GOT3 (cell line): Measurements from ENCODE around the gene ADRM1.

Experiments used
- DNase-seq: peaks from one replicate; lab custom pipeline; 2025; ENCODE audit warnings: mixed read lengths; lab: John Stamatoyannopoulos, UW

The ADRM1 gene

DNA sequence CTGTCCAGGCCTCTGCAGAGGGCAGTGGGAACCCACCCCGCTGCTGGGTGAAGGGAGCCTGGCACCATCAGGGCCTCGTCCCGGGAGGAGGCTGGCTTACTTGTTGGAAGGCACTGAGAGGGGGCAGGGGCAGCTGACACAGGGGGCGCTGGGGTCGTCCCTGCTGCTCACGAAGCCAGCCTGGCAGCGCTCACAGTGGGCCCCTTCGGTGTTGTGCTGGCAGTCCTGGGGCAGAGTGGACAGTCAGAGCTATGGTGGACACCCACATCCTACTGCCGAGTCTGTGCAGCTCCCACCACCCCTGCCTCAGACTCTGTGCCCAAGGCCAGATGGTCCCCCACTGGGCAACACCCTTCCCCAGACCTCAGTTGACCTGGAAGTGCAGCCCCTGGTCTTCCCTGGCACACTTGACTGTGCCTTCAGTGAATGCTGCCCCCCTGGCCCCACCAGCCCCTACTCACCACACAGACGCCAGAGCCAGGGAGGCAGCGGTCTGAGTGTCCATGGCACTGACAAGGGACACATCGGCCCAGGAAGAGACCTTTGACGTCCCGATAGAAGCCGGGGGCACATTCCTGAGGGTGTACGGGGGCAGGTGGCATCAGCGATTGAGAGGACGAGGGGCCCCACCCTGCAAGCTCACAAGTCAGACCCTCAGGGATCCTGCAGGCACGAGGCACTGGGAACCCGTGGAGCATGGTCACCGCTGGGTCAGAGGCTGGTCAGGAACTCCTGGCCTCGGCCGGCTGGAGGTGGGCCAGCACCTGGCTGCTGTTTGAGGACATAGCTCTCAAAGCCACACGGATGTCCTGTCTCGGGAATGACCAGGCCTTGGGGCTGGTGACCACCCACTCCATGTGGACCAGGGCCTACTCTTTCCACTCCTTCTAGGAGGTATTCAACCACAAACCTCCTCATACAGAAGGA is 21.4 kb downstream of the ADRM1 start:
- no peak for DNase-seq

DNA sequence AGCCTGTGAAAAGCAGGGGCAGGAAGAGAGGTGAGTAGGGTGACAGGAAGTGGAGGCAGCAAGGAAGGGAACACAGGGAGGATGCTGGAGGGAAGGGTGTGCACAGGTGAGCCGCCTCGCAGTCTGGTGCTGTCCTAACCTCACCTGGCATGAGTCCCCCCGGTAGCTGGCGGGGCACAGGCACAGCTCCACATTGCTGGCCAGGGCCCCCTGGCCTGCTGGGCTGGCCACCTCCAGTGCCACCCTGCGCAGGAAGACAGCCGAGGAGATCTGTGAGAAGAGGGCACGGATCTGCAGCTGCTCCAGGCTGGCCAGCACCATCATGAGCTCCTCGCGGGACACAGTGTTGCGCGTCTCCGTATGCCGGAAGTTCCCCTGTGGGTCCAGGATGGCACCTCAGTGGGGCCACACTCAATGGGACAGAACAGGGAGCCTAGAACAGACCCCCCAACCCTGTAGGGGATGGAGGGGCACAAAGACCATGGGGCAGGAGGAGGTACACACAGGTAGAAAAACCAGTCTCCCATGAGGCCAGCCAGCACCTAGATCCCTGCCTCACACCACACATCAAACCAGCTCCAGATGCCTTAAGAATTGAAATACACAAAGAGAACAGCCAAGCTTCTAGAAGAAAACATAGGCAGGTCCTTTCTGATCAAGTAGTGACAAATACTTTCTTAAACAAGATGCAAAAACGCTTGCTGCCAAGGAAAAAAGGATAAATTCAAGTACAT is 22.5 kb downstream of the ADRM1 start:
- DNase-seq: no peak

DNA sequence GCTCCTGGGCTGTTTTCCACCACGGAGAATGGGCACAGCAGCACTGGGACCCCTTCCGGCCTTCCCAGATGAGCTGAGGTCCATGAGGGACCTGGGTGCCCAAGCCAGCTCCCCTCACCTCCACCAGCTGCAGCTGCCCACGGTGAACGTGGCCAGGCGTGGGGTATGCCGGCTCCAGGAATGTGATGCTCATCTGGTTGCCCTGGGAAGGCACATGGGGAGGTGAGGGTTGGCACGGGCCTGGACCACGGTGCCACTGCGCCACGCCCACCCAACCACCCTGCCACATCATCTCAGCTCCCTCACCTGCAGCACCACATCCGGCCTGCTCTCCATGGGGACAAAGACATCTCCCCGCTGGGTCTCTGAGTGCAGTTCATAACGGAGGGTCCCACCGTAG is 23.8 kb downstream of the ADRM1 start:
- DNase-seq: no peak

DNA sequence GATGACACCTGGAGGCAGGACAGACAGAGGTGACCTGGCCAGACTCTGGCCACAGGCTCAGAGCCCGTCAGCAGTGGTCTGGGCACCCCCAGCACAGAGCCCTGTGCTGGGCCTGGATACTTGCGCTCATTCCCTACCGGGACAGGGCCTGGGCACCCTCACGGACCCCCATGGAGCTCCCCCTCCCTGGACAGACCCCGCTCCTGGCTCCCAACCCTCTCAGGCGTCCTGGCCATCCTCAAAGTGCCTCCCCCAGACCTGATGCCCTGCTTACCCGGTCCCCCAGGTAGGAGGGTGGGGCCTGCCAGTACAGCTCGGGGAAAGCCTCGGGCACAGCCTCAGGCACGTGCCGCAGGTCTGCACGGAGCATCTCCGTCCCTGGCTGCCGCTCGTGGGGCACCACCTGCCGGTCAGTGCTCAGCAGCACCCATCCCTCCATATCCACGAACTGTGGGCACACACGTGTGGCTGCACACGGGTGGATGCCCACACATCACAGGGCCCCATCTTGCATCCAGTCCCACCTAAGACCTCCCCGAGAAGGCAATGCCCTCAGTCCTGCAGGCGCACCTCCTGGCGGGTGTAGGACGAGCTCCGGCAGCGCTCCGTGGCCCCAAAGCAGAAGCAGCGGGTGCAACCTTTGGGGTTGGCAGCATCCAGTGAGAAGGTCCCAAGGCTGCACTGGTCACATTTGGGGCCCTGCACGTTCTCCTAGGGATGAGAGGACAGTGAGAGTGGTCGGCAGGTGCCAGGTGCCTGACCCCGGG is 24.3 kb downstream of the ADRM1 start:
- no peak for DNase-seq

DNA sequence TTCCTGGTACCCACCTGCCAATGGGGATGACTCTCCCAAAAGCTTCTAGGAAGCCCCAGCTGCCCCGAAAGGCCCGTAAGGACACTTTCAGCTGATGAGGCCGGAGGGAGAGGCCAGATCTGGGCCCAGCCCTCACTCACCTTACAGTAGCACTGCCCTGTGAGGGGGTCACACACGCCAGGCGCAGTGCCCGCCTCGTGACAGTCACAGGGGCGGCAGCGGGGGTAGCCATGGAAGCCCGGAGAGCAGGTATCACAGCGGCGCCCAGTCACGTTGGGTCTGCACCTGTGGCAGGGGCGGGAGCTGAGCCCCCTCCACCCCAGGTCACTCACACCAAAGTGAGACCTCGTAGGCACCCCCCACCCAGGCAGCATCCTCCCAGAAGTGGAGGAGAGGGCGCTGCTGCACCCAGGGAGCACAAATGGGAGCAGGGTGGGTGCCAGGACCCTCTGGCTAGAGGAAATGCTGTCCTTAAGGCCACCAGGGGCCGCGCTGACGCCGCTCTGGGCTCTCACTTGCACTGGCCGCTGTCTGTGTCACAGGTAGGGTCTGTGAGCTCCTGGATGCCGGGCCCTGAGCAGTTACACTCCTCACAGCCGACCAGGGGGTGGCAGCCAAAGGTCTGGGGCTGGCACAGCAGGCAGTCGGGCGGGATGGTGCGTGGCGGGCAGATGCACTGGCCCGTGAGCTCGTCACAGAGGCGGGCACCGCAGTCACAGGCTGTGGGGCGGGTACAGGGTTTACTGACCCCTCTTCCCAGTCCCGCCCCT is 25.1 kb downstream of the ADRM1 start:
- DNase-seq: no peak

DNA sequence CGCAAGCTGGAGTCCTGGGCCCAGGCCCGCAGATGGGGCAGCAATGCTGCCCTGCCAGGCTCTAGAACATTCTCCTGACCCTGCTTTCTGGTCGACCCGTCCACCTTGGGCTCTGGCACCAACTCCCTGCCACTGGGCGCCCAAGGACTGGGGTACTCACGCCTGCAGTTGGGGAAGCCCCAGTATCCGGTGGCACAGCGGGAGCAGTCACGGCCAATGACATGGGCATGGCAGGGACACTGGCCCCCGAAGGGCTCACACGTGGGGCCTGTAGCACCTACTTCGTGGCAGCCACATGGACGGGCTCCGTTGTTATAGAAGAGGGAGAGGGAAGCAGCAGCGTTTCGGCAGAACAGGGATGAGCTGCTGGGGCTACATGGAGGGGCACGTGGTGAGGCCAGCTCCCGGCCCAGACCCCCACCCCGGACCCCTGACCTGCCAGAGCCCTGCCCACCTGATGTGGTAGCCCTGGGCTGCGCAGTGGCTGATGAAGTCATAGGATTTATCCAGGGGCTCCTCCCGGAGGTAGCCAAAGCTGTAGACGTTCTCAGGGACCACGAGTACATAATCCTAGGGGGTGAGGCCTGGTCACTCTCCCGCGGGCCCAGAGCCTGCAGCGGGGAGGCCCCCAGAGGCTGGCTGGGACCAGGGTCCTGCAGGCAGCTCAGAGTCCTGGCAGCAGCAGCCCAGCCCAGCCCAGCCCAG is 26.0 kb downstream of the ADRM1 start:
- no peak for DNase-seq

DNA sequence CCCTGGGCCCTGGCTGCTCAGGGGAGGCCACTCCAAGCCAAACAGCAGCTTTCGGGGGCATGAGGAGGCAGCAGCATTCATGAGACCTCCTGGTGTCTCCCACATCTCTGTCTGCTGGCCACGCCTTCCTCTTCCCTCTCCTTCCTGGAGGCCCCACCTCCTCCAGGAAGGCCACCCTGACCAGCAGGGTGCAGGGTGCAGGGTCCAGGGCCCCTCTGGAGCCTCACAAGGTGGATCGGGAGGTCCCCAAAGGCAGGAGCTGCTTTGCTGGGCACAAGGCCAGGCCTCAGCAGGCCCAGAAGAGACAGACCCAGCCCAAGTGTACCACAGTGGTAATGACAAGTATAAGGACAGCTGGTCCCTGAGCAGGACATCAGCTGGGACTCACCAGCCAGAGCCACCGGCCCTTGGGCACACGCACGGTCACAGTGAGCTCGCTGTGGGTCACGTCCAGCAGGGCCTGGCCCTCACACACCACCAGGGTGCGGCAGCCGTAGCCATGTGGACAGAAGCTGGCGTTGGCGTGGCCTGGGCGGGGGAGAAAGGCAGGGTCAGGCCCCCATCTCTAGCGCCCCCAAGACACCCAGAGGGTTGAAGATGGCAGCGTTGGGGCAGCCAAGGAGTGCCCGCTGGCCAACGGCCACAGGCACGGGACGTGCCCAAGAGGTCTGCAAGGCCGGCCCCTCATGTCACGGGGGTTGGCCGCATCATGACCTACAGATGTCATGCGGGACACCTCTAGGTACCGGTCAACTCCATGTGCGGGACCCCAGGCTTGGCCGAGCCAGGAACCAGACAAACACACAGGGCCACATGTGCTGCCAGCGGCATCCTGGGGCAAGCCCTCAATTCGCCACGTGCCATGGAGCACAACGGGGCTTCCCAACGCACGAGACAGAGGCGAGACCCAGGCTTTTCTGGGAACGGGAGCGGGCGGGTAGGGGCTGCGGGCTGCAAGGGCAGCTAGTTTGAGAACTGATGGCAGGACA is 26.9 kb downstream of the ADRM1 start:
- no peak for DNase-seq

DNA sequence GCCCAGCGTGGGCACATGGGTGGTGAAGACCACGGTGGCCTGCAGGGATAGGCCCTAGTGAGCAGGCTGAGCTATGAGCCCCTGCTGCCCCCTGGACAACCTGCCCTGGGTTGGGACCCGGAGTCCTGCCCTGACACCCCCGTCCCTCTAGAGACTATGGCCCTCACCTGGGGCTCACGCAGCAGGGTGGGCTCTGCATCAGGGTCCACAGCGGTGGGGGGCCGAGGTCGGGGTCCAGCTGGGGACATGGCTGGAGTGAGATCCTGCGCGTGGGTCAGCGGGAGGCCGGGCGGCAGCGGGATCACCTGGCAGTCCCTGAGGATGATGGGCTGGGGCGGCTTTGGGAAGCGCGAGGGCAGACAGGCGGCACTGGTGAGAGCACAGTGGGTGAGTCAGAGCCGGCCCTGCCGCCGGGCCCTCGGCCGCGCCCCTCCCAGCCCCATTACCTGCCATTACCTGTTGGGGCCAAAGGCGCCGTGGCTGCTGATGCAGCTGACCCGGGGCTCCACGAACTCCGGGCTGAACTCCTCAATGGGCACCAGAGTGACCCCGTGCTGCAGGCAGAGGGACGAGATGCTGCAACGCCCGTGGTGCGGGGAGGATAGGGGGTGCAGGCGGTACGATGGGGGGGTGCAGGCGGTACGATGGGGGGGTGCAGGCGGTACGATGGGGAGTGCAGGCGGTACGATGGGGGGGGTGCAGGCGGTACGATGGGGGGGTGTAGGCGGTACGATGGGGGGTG is 27.9 kb downstream of the ADRM1 start:
- no peak for DNase-seq

DNA sequence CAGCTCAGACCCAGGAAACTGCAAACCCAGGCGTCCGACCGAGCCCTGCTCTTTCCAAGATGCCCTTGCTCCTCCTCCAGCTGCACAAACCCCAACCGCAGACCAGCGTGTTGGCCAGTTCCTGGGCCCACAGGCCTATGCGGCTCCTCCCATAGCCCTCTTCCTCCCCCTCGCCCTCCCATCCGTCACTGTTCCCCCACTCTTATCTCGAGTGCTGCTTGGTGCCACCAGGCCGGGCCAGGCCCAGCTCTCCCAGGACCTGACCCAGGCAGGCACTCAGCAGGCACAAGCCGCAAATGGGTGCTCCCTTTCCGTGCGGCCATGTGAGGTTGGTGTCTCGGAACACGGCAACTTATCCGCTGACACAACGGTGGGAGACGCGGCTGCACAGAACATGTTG is 28.6 kb downstream of the ADRM1 start:
- no peak for DNase-seq

DNA sequence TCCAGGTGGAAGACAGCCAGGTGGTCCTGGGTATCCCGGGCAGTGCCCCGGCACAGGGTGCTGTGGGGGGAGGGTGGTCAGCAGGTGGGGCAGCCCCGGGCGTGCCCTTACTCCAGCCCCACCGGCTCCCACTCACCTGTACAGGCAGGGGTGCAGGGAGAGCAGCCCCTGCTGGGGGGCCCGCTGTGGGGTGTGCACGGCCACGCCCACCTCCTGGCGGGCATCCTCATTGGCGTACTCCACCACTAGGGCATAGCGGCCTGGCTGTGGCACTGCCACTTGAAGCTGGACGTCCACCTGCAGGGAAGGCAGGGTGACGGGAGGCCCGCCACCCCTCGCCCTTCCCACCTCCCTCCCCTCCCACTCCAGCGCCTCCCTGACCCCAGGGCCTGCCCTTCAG is 29.6 kb downstream of the ADRM1 start:
- DNase-seq: no peak

DNA sequence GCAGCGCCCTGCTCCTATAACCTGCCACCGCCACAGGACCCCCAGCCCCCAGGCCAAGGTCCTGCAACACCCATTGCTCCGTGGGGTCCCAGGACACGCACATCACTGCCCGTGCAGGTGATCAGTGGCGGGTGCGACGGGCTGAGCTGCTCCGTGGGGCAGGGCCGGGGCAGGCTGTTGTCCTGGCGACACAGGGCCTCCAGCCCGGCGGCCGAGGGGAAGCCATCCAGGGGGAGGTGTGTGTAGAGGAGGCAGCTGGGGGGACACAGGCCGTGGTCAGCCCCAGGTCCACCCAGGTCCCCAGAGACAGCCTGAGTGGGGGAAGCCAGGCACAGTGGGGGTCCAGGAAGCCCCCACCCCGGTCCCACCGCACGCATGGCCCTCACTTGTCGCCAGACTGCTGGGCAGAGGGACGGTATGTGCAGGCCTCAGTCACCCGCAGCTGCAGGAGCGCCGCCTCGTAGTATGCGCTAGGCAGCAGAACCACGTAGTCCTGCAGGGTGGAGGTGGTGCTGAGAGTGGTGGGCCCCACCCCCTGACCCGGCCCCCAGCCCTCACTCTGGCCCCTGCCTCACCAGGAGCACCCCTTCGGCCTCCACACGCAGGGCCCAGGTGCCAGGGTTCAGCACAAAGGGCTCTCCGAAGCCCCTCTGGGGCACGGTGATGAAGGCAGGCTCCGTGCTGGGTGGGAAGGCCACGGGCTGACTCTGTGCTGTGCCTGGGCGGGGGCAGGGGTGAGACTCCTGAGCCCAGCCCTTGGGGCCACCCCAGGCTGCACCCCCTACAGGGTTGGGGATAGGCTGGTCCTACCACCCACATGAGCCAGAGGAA is 30.4 kb downstream of the ADRM1 start:
- DNase-seq: no peak

DNA sequence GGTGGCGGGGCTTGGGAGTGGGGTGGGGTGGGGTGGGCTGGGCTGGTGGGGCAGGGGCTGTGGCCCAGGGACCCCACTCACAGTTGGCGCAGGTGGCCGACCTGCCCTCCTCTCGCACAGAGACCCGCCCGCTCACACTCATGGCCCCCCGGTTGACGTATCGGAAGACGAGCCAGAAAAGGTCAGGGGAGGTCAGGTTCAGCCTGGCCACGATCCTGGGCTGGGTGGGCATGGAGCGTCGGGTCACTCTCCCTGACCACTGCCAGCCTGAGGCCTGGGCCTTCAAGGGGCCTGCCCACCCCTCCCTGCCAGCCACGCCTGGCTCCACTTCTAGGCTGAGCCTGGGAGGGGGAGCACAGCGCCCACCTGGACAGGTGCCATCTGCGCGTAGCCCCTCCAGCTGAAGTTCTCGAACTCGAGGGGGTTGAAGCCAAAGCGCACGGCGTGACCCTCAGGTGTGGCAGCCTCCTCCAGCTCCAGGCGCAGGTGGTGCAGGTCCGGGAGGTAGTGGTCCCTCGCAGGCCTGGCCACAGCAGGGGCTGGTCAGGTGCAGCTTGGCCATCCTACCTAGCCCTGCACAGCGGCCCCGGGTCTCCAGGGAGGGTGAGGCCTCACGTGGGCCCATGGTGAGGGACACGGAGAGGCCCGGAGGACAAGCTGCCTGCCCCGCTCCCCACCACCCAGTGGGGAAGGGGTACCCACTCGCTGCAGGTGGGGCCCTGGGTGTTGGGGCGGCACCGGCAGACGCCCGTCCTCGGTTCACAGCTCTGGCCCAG is 31.2 kb downstream of the ADRM1 start:
- DNase-seq: no peak

DNA sequence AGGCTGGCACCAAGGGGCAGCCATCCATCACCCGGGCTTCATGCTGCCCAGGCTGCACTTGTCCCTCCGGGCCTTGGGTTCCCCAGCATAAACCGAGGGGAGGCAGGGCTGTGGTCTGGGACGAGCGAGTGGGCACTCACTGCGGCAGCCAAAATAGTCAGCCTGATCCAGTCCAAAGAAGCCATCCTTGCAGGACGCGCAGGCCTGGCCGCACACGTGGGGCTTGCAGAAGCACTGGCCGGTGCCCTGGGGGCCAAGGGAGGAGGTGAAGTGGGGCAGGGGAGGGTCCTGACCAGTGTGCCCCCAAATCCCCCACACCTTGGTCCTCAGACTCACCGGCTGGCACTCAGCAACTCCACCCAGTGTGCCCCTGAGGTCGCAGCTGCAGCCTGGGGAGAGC is 32.1 kb downstream of the ADRM1 start:
- DNase-seq: no peak

DNA sequence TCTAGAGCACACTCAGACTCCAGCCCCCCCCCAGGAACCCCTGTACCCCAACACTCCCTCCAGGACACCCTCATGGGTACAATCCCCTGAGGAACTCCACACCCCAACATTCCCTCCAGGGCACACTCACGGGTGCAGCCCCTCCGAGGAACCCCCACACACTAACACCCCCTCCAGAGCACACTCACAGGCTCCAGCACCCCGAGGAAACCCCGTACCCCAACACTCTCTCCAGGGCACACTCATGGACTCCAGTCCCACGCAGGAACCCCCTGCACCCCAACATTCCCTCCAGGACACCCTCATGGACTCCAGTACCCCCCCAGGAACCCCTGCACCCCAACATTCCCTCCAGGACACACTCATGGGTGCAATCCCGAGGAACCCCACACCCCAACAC is 32.7 kb downstream of the ADRM1 start:
- no peak for DNase-seq

DNA sequence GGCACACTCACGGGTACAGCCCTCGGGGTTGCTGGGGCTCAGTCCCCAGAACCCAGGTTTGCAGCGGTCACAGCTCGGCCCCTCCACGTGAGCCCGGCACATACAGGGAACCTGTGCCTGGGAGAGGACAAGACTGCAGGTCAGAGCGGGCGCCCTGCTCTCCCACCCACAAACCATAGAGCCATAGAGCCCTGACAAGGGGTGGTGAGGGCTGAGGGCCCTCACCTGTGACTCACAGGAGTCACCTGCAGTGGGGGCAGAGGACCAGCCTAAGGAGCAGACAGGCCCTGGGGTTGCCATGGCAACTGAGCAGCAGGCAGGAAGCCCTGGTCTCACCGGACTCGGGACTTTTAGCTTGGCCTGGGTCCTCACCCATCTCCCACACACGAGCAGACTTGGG is 33.5 kb downstream of the ADRM1 start:
- no peak for DNase-seq

DNA sequence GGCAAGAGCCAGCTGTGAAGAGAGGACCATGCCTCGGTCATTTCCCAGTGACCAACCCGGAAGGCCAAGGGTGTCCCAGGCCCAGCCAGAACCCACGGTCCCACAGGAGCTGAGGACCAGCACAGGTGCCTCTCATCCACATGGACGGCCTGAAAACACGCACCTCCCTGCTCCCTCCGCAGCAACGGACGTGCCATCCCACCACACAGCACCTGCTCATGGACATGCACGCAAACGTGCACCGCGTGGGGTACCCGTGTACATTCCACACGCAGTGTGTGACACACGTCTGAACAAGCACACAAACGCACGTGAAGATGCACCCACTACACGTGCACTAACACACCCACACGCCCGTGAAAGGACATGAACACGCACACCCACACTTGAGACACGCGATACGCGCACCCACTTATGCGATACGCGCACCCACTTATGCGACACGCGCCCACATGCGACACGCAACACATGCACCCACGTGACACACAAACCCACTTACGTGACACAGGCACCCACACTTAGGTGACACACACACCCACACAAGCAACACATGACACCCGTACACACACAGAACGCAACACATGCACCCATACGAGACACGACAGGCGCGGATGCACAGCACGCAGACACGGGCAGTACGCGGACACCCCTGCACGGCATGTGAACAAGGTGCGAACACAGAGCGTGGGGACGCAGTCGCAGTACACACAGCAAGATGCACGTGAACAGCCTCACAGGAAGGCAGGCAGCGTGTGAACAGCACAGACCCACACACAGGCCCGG is 34.2 kb downstream of the ADRM1 start:
- DNase-seq: no peak
